ENCODE measurements around the gene EID3. TPM values are rescaled to one million over a fixed set of nuclear protein-coding genes. Genes with fewer than 3 reads are reported as not detected.
"Not testable (repeated sequence)": the region's sequence is repeated elsewhere in the genome, so short reads cannot be mapped to it uniquely, and the experiment has no call there.

Gene EID3
- total RNA-seq, 3 donors from 2014 or later, result 6.7 to 13.3 (median 12.1) TPM

GRCh38 chr12:104323899-104324298 is 20.4 kb downstream of the EID3 start:
- H3K4me1 ChIP-seq, result no peaks in the 10 kb centered on the region
- intact Hi-C loops (cut with DNase I; ENCODE audit: low total_unique reads), result no loop called here

GRCh38 chr12:104328278-104328677 is 24.7 kb downstream of the EID3 start:
- intact Hi-C loops (cut with DNase I; ENCODE audit: low total_unique reads); DNase-seq (ENCODE audit: low spot score in 2 of 2); H3K27ac ChIP-seq; H3K27me3 ChIP-seq; H3K4me1 ChIP-seq; H3K4me3 ChIP-seq; H3K36me3 ChIP-seq; H3K9me3 ChIP-seq: not testable (repeated sequence)

More at GRCh38 chr12:104323899-104324298, 20.4 kb downstream of the EID3 start:
- H3K27ac ChIP-seq, result no peak overlapping the region
- H3K27me3 ChIP-seq, result no peaks in the 10 kb centered on the region
- DNase-seq (ENCODE audit: low spot score in 2 of 2), result no peak
- no peak for TF ChIP-seq POLR2AphosphoS5 (IDR thresholded peaks at IDR 0.05)
- no peak for TF ChIP-seq POLR2A (IDR thresholded peaks at IDR 0.05)
- TF ChIP-seq, protein P1, sequence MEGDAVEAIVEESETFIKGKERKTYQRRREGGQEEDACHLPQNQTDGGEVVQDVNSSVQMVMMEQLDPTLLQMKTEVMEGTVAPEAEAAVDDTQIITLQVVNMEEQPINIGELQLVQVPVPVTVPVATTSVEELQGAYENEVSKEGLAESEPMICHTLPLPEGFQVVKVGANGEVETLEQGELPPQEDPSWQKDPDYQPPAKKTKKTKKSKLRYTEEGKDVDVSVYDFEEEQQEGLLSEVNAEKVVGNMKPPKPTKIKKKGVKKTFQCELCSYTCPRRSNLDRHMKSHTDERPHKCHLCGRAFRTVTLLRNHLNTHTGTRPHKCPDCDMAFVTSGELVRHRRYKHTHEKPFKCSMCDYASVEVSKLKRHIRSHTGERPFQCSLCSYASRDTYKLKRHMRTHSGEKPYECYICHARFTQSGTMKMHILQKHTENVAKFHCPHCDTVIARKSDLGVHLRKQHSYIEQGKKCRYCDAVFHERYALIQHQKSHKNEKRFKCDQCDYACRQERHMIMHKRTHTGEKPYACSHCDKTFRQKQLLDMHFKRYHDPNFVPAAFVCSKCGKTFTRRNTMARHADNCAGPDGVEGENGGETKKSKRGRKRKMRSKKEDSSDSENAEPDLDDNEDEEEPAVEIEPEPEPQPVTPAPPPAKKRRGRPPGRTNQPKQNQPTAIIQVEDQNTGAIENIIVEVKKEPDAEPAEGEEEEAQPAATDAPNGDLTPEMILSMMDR (IDR thresholded peaks at IDR 0.05), result no peak
- H3K9me3 ChIP-seq, result no peaks in the 10 kb centered on the region
- no peak overlapping the region for H3K4me3 ChIP-seq
- peaks cover 10% of the 10 kb centered on the region for H3K36me3 ChIP-seq

- TF ChIP-seq POLR2AphosphoS5 (IDR thresholded peaks at IDR 0.05) (no peak), POLR2A (IDR thresholded peaks at IDR 0.05) (no peak)
- TF ChIP-seq, protein P1 (IDR thresholded peaks at IDR 0.05), result no peak
- peaks cover 8% of the 10 kb centered on the region for H3K36me3 ChIP-seq
These were observed 25.3 kb downstream of the EID3 start for GRCh38 chr12:104328790-104329189.

GRCh38 chr12:104329707-104330532 is 26.4 kb downstream of the EID3 start:
- DNase-seq (ENCODE audit: low spot score in 2 of 2), result no peak
- intact Hi-C loops (cut with DNase I; ENCODE audit: low total_unique reads), result no loop called here
- Histone ChIP-seq H3K4me3 (no peak overlapping the region), H3K27ac (no peak overlapping the region), H3K9me3 (no peaks in the 10 kb centered on the region), H3K36me3 (peaks cover 8% of the 10 kb centered on the region), H3K27me3 (no peaks in the 10 kb centered on the region), H3K4me1 (no peaks in the 10 kb centered on the region)
- TF ChIP-seq POLR2AphosphoS5 (IDR thresholded peaks at IDR 0.05), result no peak
- no peak for TF ChIP-seq POLR2A (IDR thresholded peaks at IDR 0.05)
- TF ChIP-seq, protein P1 (IDR thresholded peaks at IDR 0.05), result no peak

More at GRCh38 chr12:104328790-104329189, 25.3 kb downstream of the EID3 start:
- Histone ChIP-seq H3K4me3 (no peak overlapping the region), H3K27me3 (no peaks in the 10 kb centered on the region), H3K4me1 (no peaks in the 10 kb centered on the region), H3K9me3 (no peaks in the 10 kb centered on the region), H3K27ac (no peak overlapping the region)
- no peak for DNase-seq (ENCODE audit: low spot score in 2 of 2)
- intact Hi-C loops (cut with DNase I; ENCODE audit: low total_unique reads), result no loop called here

GRCh38 chr12:104331376-104331775 is 27.8 kb downstream of the EID3 start:
- no peaks in the 10 kb centered on the region for H3K4me1 ChIP-seq
- DNase-seq (ENCODE audit: low spot score in 2 of 2), result no peak
- H3K36me3 ChIP-seq, result peaks cover 8% of the 10 kb centered on the region
- H3K4me3 ChIP-seq, result no peak overlapping the region
- TF ChIP-seq POLR2A (IDR thresholded peaks at IDR 0.05), result no peak
- TF ChIP-seq, protein P1 (IDR thresholded peaks at IDR 0.05), result no peak
- no peak for TF ChIP-seq POLR2AphosphoS5 (IDR thresholded peaks at IDR 0.05)
- intact Hi-C loops (cut with DNase I; ENCODE audit: low total_unique reads), result no loop called here
- no peaks in the 10 kb centered on the region for H3K9me3 ChIP-seq
- no peaks in the 10 kb centered on the region for H3K27me3 ChIP-seq
- H3K27ac ChIP-seq, result no peak overlapping the region

DNA sequence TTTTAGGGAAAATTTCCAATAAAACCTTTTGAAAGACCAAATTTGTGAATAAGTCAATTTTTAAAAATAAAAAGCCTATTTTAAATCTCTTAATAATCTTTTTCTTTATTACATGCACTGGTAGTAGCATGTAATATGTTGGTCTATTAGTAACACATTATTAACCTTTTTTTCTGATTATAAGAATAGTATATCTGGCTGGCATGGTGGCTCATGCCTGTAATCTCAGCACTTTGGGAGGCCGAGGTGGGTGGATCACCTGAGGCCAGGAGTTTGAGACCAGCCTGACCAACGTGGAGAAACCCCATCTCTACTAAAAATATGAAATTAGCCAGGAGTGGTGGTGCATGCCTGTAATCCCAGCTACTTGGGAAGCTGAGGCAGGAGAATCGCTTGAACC is 28.7 kb downstream of the EID3 start:
- intact Hi-C loops (cut with DNase I; ENCODE audit: low total_unique reads); DNase-seq (ENCODE audit: low spot score in 2 of 2); H3K27me3 ChIP-seq; H3K9me3 ChIP-seq; H3K27ac ChIP-seq; H3K36me3 ChIP-seq; H3K4me1 ChIP-seq; H3K4me3 ChIP-seq: not testable (repeated sequence)
